HEK293T (cell line): ENCODE results near the gene MYO18A.

Experiments
- BHLHE40 ChIP-seq: fragments of 450-650 bp; IDR thresholded peaks from 2 replicates; pipeline ENCODE4 v1.6.1; 2016; ENCODE audit warnings: mild to moderate bottlenecking, moderate library complexity, borderline replicate concordance
- FOXA1 ChIP-seq: fragments of 450-650 bp; IDR thresholded peaks from 2 replicates; pipeline ENCODE4 v1.6.1; 2016; ENCODE audit warnings: mild to moderate bottlenecking
- FOXK2 ChIP-seq: fragments of 450-650 bp; IDR thresholded peaks from 2 replicates; pipeline ENCODE4 v1.6.1; 2016; ENCODE audit warnings: mild to moderate bottlenecking
- FOXM1 ChIP-seq: fragments of 450-650 bp; IDR thresholded peaks from 2 replicates; pipeline ENCODE4 v1.6.1; 2017; ENCODE audit warnings: mild to moderate bottlenecking, borderline replicate concordance
- L3MBTL2 ChIP-seq: fragments of 450-650 bp; conservative IDR thresholded peaks from 2 replicates; pipeline ENCODE4 v1.6.1; 2016; ENCODE audit warnings: mild to moderate bottlenecking
- SP1 ChIP-seq: fragments of 450-650 bp; IDR thresholded peaks from 2 replicates; pipeline ENCODE4 v1.6.1; 2017
- SUZ12 ChIP-seq: fragments of 450-650 bp; IDR thresholded peaks from 2 replicates; pipeline ENCODE4 v1.6.1; 2016; ENCODE audit warnings: mild to moderate bottlenecking
- TARDBP ChIP-seq: fragments of 450-650 bp; IDR thresholded peaks from 2 replicates; pipeline ENCODE4 v1.6.1; 2016

DNA sequence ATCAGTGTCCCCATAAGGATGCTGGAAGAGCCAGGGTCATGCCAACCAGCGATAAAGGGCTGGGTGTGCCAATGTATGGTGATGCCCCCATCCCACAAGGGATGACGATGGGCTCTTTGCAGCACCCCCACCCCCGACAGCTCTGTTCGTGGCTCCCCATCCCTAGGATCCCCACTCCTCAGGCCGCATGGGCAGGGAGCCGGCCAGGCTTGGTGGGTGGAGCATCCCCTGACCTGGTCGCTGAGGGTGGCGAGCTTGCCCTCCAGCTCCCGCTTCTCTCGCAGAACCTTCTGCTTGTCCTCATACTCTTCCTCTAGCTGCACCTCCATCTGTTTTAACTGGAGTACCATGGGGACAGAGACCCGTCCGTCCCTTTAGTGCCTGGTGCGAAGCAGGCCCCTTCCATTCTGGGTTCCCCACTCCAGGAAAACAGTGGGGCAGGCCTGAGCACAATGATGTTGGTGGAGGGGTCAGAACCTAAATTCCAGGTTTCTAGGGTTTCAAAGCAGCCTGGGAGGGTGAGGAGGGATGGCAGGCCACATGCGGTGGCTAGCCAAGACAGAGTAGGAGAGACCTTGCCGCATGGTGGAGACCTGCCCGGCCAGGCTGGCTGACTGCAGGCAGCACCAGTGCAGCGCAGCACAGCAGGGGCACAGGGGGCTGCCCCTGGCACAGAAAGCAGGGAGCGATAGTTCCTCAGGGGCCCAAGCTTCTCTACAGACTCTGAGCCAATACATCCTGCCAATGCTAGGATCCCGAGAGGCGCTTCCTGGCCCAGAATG, 86.9 kb downstream of the MYO18A start:
- TF ChIP-seq BHLHE40: no peak
- no peak for TF ChIP-seq FOXK2
- no peak for TF ChIP-seq L3MBTL2
- TF ChIP-seq SUZ12: no peak
- no peak for TF ChIP-seq FOXA1
- no peak for TF ChIP-seq SP1
- TF ChIP-seq TARDBP: no peak
- no peak for TF ChIP-seq FOXM1
